Measurements from ENCODE around the gene PPARD.

PPARD gene

DNA sequence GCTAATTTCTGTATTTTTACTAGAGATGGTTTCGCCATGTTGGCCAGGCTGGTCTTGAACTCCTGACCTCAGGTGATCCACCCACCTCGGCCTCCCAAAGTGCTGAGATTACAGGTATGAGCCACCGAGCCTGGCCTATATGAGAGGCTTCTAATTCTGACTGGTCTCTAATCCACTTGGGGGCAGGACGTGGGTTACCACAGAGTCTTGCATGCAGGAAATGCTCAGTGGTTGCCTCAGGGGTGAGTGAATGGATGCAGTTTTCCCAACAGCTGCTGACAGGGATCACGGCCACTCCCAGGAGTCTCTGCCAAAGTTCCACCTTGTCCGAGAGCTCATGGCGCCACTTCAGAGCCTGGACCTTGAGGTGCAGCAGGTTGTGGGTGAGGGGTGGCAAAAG lies 103.3 kb downstream of the PPARD start:
- no peak for DNase-seq

DNA sequence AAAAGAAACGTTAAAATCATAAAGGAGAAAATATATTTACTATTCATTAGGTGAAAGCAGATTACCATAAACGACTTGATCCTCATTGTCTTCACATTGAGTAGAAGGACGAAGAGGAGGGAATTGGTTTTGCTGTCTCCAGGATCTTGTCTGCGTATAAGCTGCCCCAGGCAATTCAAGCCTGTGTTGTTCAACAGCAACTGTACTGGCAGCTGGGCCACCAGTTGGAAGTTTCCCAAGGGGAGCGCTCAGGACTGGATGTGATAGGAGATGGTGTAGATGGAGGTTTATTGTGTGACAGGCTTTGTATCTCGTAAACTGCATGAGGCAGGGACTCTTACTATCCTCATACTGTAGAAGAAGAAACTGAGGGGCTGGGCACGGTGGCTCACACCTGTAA lies 105.8 kb downstream of the PPARD start:
- DNase-seq: no peak

DNA sequence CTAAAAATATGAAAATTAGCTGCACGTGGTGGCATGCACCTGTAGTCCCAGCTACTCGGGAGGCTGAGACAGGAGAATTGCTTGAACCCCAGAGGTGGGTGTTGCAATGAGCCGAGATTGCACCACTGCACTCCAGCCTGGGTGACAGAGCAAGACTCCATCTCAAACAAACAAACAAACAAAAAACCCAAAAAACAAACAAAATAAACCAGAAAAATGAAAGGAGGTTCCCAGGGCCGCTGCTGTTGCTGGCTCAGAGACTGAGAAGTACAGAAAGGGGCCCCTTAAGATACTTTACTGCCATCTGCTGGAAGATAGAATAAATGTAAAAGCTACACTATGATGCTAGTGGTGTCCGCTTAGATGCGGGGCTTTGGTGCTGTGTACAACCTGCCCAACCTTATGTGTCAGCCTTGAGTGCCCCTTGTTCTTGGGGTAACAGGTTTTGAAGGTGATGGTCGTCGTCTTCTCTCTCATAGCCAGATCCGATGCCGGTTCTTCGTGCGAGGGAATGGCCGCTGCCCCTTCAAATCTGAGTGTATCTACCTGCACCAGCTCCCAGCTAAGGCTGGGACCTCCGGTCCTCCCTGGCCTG lies 107.0 kb downstream of the PPARD start:
- peak; percentile 63 for DNase-seq

DNA sequence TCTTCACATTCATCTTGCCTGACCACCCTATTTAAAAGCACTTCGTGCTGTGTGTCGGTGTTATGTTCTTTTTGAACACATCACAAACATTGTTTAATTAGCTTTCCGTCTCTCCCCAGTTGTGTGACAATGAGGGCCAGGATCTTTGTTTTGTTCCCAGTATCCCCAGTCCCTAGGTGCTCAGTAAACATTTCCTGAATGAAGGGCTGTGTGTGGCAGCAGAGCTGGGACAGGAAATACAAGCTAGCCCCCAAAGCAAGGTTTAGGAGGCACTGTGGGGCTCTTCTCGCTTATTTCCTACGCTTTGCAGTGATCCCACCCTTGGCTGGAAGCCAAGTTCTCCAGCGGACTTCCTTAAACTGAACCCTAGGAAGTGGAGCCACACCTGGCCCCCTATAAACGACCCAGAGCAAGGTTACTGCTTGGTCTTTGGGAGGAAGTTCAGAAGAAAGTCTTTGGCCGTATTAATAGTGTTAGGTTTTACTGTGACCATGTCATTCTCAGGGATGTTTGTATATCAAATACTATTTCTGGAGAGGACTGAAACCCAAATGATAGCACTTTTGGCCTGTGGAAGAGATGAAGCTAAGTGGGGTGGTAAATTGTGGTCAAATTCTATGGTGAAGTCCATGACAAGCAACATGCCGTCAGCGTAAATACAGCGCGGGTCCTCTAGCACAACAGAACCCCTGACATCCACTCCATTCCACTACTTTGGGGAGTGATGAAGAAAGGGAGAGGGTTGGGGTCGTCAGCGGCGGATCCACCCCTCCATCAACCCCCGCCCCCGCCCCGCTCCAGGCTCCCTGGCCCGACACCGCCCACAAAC lies 109.2 kb downstream of the PPARD start:
- no peak for DNase-seq

DNA sequence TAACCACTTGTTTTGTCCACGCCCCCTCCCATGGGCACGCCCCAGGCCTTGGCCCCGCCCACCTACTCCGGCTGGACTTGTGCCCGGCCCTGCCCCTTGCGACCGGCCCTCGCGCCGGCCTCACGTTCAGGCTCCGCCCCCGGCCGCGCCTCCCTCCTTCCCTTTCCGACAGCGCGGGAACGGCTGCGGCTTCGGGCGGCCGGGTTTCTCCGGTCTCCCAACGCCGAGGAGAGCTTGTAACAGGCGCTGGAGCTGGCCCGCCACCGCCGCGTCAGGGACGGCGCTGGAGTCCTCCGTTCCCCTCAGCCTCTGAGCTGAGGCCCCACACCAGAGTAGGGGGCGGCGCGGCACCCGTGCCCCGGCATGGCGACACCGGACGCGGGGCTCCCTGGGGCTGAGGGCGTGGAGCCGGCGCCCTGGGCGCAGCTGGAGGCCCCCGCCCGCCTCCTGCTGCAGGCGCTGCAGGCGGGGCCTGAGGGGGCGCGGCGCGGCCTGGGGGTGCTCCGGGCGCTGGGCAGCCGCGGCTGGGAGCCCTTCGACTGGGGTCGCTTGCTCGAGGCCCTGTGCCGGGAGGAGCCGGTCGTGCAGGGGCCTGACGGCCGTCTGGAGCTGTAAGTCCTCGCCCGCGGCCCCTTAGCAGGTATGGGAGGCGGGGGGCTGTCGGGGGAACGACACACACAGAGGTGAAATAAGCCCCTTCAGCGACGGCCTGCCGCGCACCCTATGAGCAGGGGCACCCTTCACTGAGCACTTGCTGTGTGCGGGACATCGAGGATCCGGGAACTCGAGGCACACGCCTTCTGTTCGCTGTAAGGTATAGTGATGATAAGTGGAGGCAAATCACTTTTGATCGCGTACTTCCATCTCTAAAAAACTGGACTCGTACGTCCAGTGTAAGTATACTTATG lies 110.1 kb downstream of the PPARD start, which contains the start of gene FANCE:
Gene FANCE (plus strand): TSS at position 156 of the 908 bp plus-strand sequence. CDS start 208 bp downstream, at position 364.
- DNase-seq: peak; percentile 80

DNA sequence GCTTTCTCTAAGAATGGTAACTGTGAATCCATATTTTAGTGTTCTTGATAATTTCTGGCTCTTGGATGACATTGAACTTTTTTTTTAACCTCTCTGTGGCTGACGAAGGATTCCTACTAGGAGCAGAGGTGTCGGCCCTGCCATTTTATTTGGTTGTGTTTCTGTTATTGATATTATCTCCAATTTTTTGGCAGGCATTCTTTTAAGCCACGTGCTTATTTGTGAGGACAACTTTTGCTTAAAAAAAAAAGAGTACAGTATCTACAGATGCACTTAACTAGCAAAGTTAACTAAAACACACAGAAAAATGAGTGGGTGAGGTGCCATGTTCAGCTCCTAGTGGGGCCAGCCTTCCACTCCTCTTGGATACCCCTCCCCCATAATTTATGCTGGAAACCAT lies 110.9 kb downstream of the PPARD start:
- DNase-seq: no peak

DNA sequence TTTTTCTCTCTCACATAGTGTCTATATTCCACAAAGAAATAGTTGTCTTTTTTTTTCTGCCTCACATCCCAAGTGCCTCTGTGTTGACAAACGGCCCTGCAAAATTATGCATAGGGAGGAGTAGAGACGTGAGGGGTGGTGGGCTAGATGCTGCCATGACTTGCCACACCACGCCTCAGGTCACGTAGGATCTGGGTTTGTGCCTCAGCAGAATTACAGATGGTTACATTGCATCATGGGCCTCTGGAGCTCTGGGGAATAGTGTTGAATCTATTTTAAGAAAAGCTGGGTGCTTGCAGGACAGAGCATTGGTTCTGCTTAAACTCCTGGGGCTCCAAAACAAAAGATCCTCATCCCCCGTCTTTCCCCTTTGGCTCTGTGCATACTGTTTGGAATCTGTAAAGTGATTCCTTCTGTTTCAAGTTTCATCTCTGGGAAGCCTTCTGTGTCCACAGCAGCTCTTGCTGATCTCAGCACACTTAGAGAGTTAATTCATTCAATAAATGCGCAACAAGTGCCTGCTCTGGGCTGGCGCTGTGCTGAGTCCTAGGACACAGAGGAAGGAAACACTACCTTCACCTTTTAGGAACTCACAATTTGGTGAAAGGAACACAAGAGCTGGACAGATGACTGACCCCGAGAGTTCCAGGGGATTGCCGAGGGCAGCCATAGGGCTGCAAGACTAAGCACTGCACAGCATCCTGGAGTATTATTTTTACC lies 112.2 kb downstream of the PPARD start:
- DNase-seq: no peak

DNA sequence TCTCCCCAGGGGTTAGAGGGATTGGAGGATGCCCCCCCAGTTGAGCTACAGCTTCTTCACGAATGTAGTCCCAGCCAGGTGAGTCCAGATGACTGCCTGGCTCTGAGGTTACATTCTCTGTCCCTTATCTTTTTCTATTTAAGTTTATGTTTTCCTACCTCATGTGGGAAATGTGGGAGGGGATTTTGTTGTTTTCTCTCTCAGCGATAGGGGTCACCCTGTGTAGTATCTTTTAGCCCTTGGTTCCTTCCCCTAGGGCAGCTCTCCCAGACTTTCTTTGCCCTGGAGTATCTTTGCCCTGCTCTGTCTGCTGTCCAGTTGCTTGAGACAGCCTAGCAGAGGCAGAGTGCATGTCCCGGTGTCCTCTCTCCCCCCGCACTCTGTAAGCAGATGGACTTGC lies 115.5 kb downstream of the PPARD start:
- no peak for DNase-seq

DNA sequence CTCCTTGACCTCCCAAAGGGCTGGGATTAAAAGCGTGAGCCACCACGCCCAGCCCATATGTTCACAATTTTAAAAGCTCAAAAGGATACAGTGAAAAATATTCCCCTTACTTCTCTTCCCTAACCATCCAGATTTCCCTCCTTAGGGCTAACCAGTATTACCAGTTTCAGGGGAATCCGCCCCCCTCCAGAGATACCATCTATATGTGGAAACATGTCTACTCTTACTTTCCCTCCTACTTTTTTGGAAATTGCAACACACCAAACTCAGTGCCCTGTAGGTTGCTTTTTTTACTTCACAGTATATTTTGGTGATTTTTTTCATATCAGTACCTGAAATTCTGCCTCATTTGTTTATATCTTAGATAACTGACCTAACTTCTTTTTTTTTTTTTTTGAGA lies 118.9 kb downstream of the PPARD start:
- no peak for DNase-seq

DNA sequence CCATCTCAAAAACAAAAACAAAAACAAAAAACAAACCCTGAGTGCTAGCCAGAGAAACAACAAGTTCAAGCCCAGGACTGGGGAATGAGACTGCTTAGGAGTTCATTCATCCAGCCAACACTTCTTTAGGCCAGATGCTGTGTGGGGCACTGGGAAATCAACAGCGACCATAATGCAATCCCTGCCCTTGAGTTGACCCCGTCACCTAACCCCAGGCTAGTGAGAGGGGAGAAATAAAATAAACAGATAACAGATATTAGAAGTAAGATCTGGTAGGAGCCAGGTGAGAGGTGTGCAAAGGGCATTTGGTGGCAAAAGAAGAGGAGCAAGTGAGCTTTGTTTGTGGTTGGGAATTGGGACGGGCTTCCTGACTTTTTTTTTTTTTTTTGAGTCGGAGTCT lies 120.9 kb downstream of the PPARD start:
- DNase-seq: no peak

DNA sequence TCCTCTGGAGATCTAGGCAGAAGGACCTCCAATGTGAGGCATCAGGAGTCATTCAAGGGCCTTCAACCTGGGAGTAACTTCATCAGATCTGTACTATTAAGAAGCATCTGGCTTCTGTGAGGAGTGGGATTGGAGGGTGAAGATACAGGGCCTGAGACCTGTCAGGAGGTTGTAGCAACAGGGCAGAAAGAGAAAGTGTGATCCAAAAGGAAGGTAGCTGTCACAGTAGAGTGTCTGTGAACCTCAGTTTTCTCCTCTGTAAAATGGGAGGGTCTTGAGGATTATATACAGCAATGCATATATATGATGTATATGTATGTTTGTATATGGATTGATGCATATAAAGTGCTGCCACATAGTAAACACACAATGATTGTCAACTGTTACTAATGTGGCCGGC lies 123.3 kb downstream of the PPARD start:
- DNase-seq: no peak

DNA sequence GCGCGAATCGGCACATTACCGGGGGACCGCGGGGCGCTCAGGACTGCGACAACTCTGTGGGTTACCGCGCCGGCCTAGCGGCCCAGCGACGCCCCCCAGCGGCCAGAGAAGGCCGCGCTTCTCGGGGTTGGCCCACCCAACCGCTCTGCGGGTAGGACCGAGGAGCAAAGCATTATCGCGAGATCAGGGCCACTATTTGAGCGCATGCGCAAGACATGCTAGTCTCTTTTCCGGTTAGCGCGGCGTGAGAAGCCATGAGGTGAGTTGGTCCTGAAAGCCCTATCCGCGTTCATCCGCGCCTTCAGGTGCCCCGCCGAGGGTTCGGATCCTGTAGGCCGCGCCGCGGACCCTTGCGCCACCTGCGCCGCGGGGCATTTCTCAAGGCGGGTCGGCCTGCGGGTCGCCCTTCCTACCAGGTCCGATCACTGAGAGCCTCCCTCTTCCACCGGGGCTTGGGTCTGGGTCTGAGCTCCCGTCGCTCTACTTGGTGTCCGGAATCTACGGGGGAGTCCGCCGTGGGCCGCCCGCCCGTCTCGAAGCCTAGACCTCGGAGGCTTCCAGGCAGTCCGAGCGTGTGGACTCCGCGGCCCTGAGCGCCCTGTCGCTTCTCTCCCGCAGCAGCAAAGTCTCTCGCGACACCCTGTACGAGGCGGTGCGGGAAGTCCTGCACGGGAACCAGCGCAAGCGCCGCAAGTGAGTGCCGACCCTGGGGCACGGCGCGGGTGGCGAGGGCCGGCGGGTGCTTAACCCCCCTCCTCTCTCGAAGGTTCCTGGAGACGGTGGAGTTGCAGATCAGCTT lies 126.0 kb downstream of the PPARD start, which contains the start of gene RPL10A:
Gene RPL10A (plus strand): TSS at position 221 of the 799 bp plus-strand sequence. CDS start 34 bp downstream, at position 255.
- peak; percentile 95 for DNase-seq

DNA sequence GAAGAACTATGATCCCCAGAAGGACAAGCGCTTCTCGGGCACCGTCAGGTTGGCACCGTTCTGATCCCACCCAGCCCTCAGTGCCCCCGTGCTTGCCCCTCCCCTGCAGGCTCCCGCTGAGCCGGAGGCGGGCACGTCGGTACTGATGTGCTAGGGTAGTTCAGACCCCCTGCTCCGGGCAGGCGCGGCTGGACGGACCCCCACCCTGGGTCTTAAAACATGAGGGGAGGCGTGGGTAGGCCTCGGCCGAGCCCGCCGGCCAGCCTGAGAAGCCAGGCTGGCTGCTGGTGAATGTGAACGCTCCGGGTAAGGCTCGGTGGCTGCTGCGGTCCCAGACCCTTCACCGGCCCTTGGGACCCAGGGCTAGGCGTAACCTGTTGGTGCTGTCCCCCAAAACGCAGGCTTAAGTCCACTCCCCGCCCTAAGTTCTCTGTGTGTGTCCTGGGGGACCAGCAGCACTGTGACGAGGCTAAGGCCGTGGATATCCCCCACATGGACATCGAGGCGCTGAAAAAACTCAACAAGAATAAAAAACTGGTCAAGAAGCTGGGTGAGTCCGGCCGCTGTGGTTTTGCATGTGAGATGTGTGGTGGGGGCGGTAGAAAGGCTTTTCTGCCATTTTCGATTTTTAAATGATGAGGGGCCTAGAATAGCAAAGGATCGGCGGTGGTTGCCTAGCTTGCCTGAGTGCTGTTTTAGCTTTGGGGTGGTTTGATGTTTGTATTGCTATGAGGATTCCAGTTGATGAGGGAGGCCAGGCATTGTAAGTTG lies 126.8 kb downstream of the PPARD start:
- no peak for DNase-seq

DNA sequence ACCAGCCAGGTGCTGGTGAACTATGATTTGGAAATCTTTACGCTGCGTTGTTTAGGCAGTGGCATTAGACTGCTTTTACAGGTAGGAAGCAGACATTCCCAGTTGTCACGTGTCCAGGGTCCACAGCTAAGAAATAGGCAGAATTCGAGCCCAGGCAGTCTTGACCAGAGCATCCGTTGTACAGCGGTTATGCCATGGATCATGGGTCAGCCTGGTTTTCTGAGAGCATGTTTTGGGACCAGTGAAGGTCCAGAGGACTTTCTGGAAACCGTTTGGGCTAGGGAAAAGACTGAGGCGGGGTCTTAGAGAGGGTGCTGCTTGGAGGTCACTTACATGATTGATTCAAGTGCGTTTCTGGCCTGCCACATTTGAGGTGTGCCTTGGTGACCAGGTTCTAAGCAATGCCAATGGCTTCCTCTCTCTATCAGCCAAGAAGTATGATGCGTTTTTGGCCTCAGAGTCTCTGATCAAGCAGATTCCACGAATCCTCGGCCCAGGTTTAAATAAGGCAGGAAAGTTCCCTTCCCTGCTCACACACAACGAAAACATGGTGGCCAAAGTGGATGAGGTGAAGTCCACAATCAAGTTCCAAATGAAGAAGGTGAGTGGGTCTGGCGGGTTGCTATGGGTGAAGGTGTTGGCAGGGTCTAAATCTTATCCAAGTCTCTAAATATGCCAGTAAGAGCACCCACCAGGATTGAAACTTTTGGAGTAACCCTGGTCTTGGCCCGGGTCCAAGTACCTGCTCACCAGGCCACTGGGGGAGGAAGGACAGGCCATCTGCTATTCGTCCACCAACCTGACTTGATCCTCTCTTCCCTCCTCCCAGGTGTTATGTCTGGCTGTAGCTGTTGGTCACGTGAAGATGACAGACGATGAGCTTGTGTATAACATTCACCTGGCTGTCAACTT lies 127.6 kb downstream of the PPARD start:
- DNase-seq: no peak

DNA sequence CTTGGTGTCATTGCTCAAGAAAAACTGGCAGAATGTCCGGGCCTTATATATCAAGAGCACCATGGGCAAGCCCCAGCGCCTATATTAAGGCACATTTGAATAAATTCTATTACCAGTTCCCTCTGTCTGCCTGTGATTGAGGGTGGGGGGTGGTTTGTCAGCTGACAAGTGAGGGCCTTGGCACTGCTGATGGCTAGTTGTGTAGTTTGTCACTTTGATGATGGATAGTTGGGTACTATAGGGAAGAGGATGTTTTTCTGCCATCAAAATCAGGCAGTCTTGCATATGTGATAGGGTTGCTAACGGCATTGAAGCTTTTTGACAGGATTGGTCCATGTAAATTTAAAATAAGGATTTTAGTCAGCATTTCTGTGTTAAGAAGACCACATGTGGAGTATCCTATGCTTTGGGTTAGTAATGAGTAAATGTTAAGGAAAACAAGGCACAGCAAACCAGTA lies 128.3 kb downstream of the PPARD start:
- DNase-seq: no peak

DNA sequence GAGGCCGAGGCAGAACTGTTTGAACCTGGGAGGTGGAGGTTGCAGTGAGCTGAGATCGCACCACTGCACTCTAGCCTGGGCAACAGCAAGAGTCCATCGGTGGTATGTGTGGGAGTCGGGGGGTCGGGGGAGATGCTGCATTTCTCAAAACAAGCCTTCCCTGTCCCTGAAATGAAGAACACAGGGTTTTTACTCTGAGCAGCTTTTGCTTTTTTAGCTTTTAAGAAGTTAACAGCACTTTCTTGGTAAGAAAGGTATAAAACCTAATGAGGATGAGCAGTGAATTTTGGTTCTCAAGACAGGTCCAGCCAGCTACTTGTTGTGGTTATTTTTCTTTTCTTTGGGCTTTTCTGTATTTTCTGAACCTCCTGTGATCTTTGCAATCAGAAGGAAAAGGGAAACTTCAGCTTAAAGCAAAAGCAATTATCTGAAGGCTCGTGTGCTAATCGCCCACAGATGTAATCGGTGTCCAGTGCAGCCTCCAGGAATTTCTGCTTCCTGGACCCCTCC lies 129.5 kb downstream of the PPARD start:
- DNase-seq: no peak

DNA sequence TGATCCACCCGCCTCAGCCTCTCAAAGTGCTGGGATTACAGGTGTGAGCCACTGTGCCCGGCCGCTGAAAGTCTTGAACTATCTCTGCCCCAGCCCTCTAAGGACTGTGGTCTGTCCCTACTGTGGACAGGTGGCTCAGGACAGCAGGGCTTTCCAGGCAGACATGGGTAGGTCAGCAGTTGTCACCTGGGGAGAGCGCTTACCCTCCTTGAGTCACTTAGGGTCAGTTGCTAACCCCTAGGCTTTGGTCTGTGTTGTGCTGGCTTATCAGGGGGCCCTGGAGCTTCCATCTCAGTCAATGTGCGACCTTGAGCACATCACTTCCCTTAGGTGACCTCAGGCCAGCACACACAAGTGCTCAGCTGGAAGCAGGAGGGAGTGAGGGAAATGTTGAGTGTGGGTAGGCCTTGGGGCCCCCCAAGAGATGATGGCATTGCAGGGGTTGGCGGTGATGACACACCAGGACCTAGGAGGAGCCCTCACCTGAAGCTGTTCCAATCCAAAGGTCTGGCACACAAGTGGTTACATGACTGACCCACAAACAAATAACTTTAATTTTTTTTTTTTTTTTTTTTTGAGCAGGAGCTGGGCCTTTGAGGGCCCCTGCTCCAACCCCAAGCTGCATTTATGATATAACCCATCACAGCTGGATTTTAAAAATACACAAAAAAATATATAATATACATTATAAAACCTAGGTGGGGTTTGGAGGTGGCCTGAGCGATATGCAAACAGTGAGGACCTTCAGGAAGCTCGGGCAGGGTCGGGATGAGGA lies 130.9 kb downstream of the PPARD start:
- DNase-seq: no peak

DNA sequence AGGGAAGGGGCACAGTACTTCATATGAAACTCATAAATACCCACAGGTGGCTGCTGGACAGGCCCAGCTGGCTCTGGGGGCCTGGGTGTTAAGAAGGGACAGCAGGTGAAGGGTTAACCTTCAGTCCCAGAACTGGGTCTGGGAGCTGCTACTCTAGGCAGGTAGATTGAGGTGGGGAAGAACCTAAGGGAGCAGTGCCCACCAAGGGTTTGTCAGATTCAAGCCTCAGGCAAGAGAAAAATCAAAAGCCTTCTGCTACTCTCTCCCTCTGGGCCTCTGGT lies 131.4 kb downstream of the PPARD start:
- no peak for DNase-seq

Data from NCI-H2029 (cell line).